ENCODE data around the gene PDHX. TPM values are rescaled to one million over a fixed set of nuclear protein-coding genes. Genes with fewer than 3 reads are reported as not detected.
"Not testable (repeated sequence)": the region's sequence is repeated elsewhere in the genome, so short reads cannot be mapped to it uniquely, and the experiment has no call there.

Gene PDHX
- total and polyA plus RNA-seq, 4 donors: 14.9 to 35.2 (median 24.0) TPM

DNA sequence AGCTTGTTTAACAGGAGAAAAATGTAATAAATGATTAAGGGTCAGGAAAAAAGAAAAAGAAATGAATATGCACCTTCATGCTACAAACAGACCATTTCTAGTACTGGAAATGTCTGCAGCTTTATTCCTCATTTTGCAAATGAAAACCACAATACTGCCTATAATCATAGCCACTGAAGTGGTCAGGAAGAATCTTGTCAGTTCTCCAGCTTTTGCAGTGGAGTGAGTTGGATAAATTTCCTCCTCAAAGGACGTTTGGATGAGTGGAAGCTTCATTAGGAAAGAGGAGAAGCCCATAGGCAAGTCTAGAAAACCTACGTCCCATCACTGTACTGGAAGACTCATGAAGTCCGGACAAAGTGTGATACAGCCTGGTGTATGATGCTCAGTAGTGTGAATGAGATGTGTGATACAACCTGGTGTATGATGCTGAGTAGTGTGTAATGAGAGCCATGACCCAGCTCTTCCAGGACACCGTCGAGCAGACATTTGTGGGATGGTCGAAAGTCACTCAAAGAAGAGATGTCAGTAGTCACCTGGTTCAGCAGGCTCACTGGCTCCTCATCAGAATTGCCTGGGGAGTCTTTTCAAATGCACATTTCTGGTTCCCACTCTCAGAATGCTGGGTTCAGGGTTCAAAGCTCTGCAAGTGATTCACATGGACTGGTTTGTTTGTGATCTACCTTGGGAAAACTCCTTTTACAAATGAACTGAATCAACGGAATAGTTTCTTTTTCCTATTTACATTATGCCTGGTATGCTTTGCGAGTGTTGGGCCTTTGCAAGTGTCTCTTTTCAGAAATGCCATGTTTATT, 101.3 kb downstream of the PDHX start:
- H3K36me3 ChIP-seq (ENCODE audit: control insufficient read depth in 4 of 4, insufficient read depth in 3 of 4, low read depth in 1 of 4, low read length in 3 of 4): no peaks in the 10 kb centered on the region
- no peaks in the 10 kb centered on the region for H3K4me1 ChIP-seq (ENCODE audit: control insufficient read depth in 4 of 4, insufficient read depth in 4 of 4, low read length in 3 of 4)
- H3K9ac ChIP-seq (ENCODE audit: low read depth in 1 of 2, low read length in 2 of 2): no peak overlapping the region
- no peak for DNase-seq (ENCODE audit: low spot score)
- WGBS: 82% methylated on average over 8 of the region's 8 CpGs
- TF ChIP-seq, protein P1, sequence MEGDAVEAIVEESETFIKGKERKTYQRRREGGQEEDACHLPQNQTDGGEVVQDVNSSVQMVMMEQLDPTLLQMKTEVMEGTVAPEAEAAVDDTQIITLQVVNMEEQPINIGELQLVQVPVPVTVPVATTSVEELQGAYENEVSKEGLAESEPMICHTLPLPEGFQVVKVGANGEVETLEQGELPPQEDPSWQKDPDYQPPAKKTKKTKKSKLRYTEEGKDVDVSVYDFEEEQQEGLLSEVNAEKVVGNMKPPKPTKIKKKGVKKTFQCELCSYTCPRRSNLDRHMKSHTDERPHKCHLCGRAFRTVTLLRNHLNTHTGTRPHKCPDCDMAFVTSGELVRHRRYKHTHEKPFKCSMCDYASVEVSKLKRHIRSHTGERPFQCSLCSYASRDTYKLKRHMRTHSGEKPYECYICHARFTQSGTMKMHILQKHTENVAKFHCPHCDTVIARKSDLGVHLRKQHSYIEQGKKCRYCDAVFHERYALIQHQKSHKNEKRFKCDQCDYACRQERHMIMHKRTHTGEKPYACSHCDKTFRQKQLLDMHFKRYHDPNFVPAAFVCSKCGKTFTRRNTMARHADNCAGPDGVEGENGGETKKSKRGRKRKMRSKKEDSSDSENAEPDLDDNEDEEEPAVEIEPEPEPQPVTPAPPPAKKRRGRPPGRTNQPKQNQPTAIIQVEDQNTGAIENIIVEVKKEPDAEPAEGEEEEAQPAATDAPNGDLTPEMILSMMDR (IDR thresholded peaks at IDR 0.05; ENCODE audit: low read depth, low read length, missing input control): no peak
- TF ChIP-seq, protein P2, sequence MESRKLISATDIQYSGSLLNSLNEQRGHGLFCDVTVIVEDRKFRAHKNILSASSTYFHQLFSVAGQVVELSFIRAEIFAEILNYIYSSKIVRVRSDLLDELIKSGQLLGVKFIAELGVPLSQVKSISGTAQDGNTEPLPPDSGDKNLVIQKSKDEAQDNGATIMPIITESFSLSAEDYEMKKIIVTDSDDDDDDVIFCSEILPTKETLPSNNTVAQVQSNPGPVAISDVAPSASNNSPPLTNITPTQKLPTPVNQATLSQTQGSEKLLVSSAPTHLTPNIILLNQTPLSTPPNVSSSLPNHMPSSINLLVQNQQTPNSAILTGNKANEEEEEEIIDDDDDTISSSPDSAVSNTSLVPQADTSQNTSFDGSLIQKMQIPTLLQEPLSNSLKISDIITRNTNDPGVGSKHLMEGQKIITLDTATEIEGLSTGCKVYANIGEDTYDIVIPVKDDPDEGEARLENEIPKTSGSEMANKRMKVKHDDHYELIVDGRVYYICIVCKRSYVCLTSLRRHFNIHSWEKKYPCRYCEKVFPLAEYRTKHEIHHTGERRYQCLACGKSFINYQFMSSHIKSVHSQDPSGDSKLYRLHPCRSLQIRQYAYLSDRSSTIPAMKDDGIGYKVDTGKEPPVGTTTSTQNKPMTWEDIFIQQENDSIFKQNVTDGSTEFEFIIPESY (IDR thresholded peaks at IDR 0.05): no peak
- no peak for TF ChIP-seq HNF4A (conservative IDR thresholded peaks at IDR 0.05)
- no peak overlapping the region for H3K4me3 ChIP-seq (ENCODE audit: low read depth in 1 of 3, low read length in 3 of 3)
- no peaks in the 10 kb centered on the region for H3K9me3 ChIP-seq (ENCODE audit: control insufficient read depth in 4 of 4, low read length in 3 of 4)
- H3K27ac ChIP-seq (ENCODE audit: low read depth in 1 of 2, low read length in 2 of 2): no peak overlapping the region
- H3K27me3 ChIP-seq (ENCODE audit: control insufficient read depth in 4 of 4, insufficient read depth in 4 of 4, low read length in 3 of 4): no peaks in the 10 kb centered on the region

DNA sequence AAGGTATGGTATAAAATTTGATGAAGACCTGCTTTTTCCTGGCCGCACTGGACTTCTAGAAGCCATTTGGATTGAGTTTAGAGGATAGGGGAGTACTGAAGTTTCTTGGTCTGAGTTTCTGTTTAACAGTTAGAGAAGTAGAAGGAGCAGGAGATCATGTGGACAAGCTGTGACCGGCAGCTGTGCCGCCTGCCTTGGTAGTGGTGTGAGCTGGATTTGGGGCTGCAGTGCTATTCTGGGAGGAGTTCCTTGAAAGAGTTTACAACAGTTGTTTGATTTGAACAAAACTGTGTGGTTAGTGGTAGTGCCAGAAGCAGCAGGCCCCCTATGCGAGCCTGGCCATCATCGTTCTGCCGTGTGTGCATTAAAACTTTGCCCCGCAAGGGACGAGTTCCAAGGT, 105.2 kb downstream of the PDHX start:
- no peak for DNase-seq (ENCODE audit: low spot score)
- no peak for TF ChIP-seq SP1 (IDR thresholded peaks at IDR 0.05)
- no peak for TF ChIP-seq GABPA (IDR thresholded peaks at IDR 0.05 in 1 of 2, conservative IDR thresholded peaks at IDR 0.05 in 1 of 2)
- no peak for TF ChIP-seq HNF4G (IDR thresholded peaks at IDR 0.05)
- TF ChIP-seq, protein P3, sequence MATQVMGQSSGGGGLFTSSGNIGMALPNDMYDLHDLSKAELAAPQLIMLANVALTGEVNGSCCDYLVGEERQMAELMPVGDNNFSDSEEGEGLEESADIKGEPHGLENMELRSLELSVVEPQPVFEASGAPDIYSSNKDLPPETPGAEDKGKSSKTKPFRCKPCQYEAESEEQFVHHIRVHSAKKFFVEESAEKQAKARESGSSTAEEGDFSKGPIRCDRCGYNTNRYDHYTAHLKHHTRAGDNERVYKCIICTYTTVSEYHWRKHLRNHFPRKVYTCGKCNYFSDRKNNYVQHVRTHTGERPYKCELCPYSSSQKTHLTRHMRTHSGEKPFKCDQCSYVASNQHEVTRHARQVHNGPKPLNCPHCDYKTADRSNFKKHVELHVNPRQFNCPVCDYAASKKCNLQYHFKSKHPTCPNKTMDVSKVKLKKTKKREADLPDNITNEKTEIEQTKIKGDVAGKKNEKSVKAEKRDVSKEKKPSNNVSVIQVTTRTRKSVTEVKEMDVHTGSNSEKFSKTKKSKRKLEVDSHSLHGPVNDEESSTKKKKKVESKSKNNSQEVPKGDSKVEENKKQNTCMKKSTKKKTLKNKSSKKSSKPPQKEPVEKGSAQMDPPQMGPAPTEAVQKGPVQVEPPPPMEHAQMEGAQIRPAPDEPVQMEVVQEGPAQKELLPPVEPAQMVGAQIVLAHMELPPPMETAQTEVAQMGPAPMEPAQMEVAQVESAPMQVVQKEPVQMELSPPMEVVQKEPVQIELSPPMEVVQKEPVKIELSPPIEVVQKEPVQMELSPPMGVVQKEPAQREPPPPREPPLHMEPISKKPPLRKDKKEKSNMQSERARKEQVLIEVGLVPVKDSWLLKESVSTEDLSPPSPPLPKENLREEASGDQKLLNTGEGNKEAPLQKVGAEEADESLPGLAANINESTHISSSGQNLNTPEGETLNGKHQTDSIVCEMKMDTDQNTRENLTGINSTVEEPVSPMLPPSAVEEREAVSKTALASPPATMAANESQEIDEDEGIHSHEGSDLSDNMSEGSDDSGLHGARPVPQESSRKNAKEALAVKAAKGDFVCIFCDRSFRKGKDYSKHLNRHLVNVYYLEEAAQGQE (IDR thresholded peaks at IDR 0.05): no peak
- TF ChIP-seq, protein P4, sequence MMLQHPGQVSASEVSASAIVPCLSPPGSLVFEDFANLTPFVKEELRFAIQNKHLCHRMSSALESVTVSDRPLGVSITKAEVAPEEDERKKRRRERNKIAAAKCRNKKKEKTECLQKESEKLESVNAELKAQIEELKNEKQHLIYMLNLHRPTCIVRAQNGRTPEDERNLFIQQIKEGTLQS (IDR thresholded peaks at IDR 0.05): no peak
- no peak for TF ChIP-seq HNF4A (conservative IDR thresholded peaks at IDR 0.05)
- no peak for TF ChIP-seq RXRA (IDR thresholded peaks at IDR 0.05)
- no peak for TF ChIP-seq FOXA1 (IDR thresholded peaks at IDR 0.05)
- TF ChIP-seq, protein P2 (IDR thresholded peaks at IDR 0.05): no peak
- TF ChIP-seq YY1 (IDR thresholded peaks at IDR 0.05): no peak
- no peak for TF ChIP-seq EGR1 (IDR thresholded peaks at IDR 0.05; ENCODE audit: low read depth in 2 of 2)
- no peak overlapping the region for H3K9ac ChIP-seq (ENCODE audit: low read depth in 1 of 2, low read length in 2 of 2)
- no peaks in the 10 kb centered on the region for H3K27me3 ChIP-seq (ENCODE audit: control insufficient read depth in 4 of 4, insufficient read depth in 4 of 4, low read length in 3 of 4)
- no peaks in the 10 kb centered on the region for H3K9me3 ChIP-seq (ENCODE audit: control insufficient read depth in 4 of 4, low read length in 3 of 4)
- H3K36me3 ChIP-seq (ENCODE audit: control insufficient read depth in 4 of 4, insufficient read depth in 3 of 4, low read depth in 1 of 4, low read length in 3 of 4): no peaks in the 10 kb centered on the region
- H3K4me1 ChIP-seq (ENCODE audit: control insufficient read depth in 4 of 4, insufficient read depth in 4 of 4, low read length in 3 of 4): no peaks in the 10 kb centered on the region
- no peak overlapping the region for H3K27ac ChIP-seq (ENCODE audit: low read depth in 1 of 2, low read length in 2 of 2)
- H3K4me3 ChIP-seq (ENCODE audit: low read depth in 1 of 3, low read length in 3 of 3): no peak overlapping the region
- WGBS: 96% methylated on average over 8 of the region's 8 CpGs

DNA sequence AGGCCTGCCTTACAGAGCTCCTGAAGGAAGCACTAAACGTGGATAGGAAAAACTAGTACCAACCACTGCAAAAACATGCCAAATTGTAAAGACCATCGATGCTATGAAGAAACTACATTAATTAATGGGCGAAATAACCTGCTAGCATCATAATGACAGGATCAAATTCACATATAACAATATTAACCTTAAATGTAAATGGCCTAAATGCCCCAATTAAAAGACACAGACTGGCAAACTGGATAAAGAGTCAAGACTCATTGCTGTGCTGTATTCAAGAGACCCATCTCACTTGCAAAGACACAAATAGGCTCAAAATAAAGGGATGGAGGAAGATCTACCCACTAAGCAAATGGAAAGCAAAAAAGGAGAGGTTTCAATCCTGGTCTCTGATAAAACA, 107.5 kb downstream of the PDHX start:
- H3K4me3 ChIP-seq (ENCODE audit: low read depth in 1 of 3, low read length in 3 of 3); DNase-seq (ENCODE audit: low spot score); H3K9ac ChIP-seq (ENCODE audit: low read depth in 1 of 2, low read length in 2 of 2); H3K36me3 ChIP-seq (ENCODE audit: control insufficient read depth in 4 of 4, insufficient read depth in 3 of 4, low read depth in 1 of 4, low read length in 3 of 4); H3K9me3 ChIP-seq (ENCODE audit: control insufficient read depth in 4 of 4, low read length in 3 of 4); H3K27ac ChIP-seq (ENCODE audit: low read depth in 1 of 2, low read length in 2 of 2); H3K4me1 ChIP-seq (ENCODE audit: control insufficient read depth in 4 of 4, insufficient read depth in 4 of 4, low read length in 3 of 4); H3K27me3 ChIP-seq (ENCODE audit: control insufficient read depth in 4 of 4, insufficient read depth in 4 of 4, low read length in 3 of 4): not testable (repeated sequence)
- 83% methylated on average over 3 of the region's 3 CpGs for WGBS

DNA sequence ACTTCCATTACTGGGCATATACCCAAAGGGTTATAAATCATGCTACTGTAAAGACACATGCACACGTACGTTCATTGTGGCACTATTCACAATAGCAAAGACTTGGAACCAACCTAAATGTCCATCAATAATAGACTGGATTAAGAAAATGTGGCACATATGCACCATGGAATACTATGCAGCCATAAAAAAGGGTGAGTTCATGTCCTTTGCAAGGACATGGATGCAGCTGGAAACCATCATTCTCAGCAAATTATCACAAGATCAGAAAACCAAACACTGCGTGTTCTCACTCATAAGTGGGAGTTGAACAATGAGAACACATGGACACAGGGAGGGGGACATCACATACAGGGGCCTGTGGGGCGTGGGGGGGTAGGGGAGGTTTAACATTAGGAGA, 111.6 kb downstream of the PDHX start:
- not testable (repeated sequence) for H3K27me3 ChIP-seq (ENCODE audit: control insufficient read depth in 4 of 4, insufficient read depth in 4 of 4, low read length in 3 of 4); H3K36me3 ChIP-seq (ENCODE audit: control insufficient read depth in 4 of 4, insufficient read depth in 3 of 4, low read depth in 1 of 4, low read length in 3 of 4); H3K4me1 ChIP-seq (ENCODE audit: control insufficient read depth in 4 of 4, insufficient read depth in 4 of 4, low read length in 3 of 4); H3K9me3 ChIP-seq (ENCODE audit: control insufficient read depth in 4 of 4, low read length in 3 of 4); H3K27ac ChIP-seq (ENCODE audit: low read depth in 1 of 2, low read length in 2 of 2); H3K4me3 ChIP-seq (ENCODE audit: low read depth in 1 of 3, low read length in 3 of 3); H3K9ac ChIP-seq (ENCODE audit: low read depth in 1 of 2, low read length in 2 of 2); DNase-seq (ENCODE audit: low spot score)
- WGBS: 87% methylated on average over 4 of the region's 4 CpGs
